SU-DHL-6 (cell line): ENCODE measurements around the gene GTF3A.
A peak's percentile ranks its signal among the peaks of the same experiment; 100 is the strongest.

Experiments used
- H2AFZ ChIP-seq: fragments of 200-600 bp; sonication (generic); 2 replicates; pipeline ENCODE4 v1.6.1; 2014; ENCODE audit warnings: low read depth, mild to moderate bottlenecking, moderate library complexity, mixed read lengths, antibody characterized with exemption, low read length; ENCODE audit not compliant: severe bottlenecking
- H3F3A ChIP-seq: fragments of 200-600 bp; shearing (Covaris generic); 2 replicates; pipeline ENCODE4 v1.6.0; 2016; ENCODE audit warnings: antibody characterized with exemption, mild to moderate bottlenecking; ENCODE audit not compliant: insufficient read depth
- H3K27ac ChIP-seq: fragments of 200-600 bp; sonication (generic); 2 replicates; pipeline ENCODE4 v1.5.1; 2016; ENCODE audit warnings: low read depth, mild to moderate bottlenecking, low read length, moderate library complexity, mixed read lengths
- H3K27me3 ChIP-seq: fragments of 200-600 bp; sonication (generic), shearing (Covaris generic); 2 replicates; pipeline ENCODE4 v1.6.0; 2014; ENCODE audit warnings: mild to moderate bottlenecking, low read length
- H3K36me3 ChIP-seq: fragments of 200-600 bp; sonication (generic); 2 replicates; pipeline ENCODE4 v1.6.1; 2014; ENCODE audit warnings: mild to moderate bottlenecking, low read length, mixed read lengths
- H3K4me2 ChIP-seq: fragments of 300-600, 200-600 bp; shearing (Covaris generic), sonication (generic); 2 replicates; pipeline ENCODE4 v1.6.0; 2014; ENCODE audit warnings: low read length, low read depth, mild to moderate bottlenecking; ENCODE audit not compliant: poor library complexity, severe bottlenecking
- H3K4me3 ChIP-seq: fragments of 200-600 bp; sonication (generic); 2 replicates; pipeline ENCODE4 v1.5.1; 2014; ENCODE audit warnings: antibody characterized with exemption, low read length, mild to moderate bottlenecking, mixed read lengths; ENCODE audit not compliant: insufficient read depth, poor library complexity, severe bottlenecking
- H3K79me2 ChIP-seq: fragments of 200-600 bp; sonication (generic); 2 replicates; pipeline ENCODE4 v1.6.1; 2014; ENCODE audit warnings: mild to moderate bottlenecking, low read length, moderate library complexity; ENCODE audit not compliant: insufficient read depth
- H3K9ac ChIP-seq: fragments of 200-600 bp; sonication (generic); 2 replicates; pipeline ENCODE4 v1.7.0; 2014; ENCODE audit warnings: mild to moderate bottlenecking, low read length
- H3K9me2 ChIP-seq: fragments of 200-600 bp; sonication (generic); replicated peaks from 2 replicates; pipeline ENCODE4 v1.6.1; 2014; ENCODE audit warnings: low read length; ENCODE audit not compliant: insufficient read depth
- H3K9me3 ChIP-seq: fragments of 200-600 bp; sonication (generic); 2 replicates; pipeline ENCODE4 v1.6.1; 2014; ENCODE audit warnings: low read length, mixed read lengths; ENCODE audit not compliant: insufficient read depth
- H4K20me1 ChIP-seq: fragments of 200-600 bp; sonication (generic); 2 replicates; pipeline ENCODE4 v1.6.1; 2014; ENCODE audit warnings: low read depth, mild to moderate bottlenecking, antibody characterized with exemption, low read length, moderate library complexity, mixed read lengths
- EZH2phosphoT487 ChIP-seq: fragments of 200-600 bp; sonication (generic), shearing (Covaris generic); conservative IDR thresholded peaks from 2 replicates; pipeline ENCODE4 v1.6.1; 2018; ENCODE audit warnings: mild to moderate bottlenecking, antibody characterized with exemption, low read length, moderate library complexity, mixed read lengths
- TF ChIP-seq, protein P1 (sequence below): fragments of 200-600 bp; sonication (generic); IDR thresholded peaks from one replicate; pipeline ENCODE4 v1.5.1; 2017; ENCODE audit warnings: antibody characterized with exemption, mild to moderate bottlenecking, low read length, moderate library complexity; ENCODE audit not compliant: insufficient read depth, poor library complexity, severe bottlenecking

GTF3A gene

DNA sequence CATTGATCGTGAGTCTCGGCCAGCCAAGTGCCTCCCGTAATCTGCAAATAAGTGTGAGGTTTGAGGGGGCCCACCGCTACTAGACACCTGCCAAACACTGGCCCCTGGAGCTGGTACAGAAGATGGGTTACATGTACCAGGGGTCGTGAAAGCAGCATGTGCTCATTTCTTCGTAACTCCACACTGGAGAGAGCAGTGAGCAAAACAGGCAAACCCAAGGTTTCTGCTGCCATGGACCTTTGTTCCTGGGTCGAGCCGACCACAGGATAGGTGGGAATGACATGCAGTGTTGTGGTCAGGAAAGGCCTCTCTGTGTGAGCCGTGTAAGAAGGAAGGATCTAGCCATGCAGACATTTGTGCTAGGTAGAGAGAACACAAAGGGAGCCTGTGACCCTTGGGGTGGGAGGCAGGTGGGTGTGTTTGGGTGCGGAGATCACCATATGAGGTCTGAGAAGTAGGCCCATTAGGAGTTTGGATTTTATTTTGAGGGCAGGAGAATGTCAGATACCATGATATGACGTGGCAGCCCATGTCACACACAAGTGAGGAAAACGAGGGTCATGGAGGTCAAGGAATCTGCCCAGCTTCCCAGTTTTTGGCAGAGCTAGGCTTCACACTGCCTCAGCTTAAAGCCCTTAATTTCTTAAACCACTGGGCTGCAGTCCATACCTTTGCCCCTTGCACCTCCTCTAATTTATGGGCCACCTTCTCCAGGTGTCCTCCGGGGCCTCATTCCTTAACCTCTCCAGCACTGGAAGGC lies 919 bp downstream of the GTF3A start:
- Histone ChIP-seq H3K4me3 (peak overlapping the region; percentile 73), H3K9me2 (no peaks in the 10 kb centered on the region), H3K4me2 (peak overlapping the region; percentile 89), H3K79me2 (peaks cover 47% of the 10 kb centered on the region), H3F3A (0 out of 2 replicates have a peak, but pooled peaks cover 5% of the 10 kb centered on the region), H3K9ac (peak overlapping the region; percentile 79), H3K36me3 (peaks cover 19% of the 10 kb centered on the region), H3K27ac (peak overlapping the region; percentile 73), H3K9me3 (no peaks in the 10 kb centered on the region), H3K27me3 (no peaks in the 10 kb centered on the region), H4K20me1 (peaks cover 10% of the 10 kb centered on the region; the same call in 1 of the 2 replicates), H2AFZ (peak overlapping the region; percentile 15)
- TF ChIP-seq, protein P1, sequence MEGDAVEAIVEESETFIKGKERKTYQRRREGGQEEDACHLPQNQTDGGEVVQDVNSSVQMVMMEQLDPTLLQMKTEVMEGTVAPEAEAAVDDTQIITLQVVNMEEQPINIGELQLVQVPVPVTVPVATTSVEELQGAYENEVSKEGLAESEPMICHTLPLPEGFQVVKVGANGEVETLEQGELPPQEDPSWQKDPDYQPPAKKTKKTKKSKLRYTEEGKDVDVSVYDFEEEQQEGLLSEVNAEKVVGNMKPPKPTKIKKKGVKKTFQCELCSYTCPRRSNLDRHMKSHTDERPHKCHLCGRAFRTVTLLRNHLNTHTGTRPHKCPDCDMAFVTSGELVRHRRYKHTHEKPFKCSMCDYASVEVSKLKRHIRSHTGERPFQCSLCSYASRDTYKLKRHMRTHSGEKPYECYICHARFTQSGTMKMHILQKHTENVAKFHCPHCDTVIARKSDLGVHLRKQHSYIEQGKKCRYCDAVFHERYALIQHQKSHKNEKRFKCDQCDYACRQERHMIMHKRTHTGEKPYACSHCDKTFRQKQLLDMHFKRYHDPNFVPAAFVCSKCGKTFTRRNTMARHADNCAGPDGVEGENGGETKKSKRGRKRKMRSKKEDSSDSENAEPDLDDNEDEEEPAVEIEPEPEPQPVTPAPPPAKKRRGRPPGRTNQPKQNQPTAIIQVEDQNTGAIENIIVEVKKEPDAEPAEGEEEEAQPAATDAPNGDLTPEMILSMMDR: no peak
- TF ChIP-seq EZH2phosphoT487: no peak

DNA sequence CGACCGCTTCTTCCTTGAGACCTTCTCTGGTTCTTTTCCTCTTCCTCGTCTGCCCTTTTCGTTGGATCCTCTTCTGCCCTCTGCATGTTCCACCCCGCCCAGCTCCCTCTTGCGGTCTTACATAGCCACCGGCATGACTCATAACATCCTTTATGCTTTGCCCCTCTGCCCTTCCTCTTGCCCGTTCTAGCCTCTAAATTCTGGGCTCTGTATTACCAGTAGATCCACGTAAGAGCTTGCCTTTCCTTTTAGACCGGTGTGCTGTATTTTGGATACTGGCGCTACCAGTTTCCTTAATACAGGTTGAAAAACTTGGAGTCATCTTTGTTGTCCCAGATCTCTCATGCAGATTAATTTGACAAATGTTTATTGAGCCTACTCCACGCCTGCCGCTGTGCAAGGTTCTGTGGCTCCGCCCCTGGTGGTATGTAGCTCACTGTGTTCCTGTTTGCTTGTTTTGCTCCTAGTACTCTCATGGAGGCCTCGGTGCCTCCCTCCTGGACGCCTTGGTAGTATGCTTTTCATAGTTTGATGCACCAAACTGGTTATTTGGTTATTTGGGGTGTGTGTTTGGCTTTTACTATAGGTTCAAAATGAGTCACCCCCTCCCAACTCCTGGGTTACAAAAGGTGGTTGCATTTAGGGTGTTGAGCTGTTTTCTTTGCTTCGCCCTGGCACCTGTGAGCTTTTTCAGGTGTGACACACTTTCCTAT lies 1.7 kb downstream of the GTF3A start:
- peak overlapping the region; percentile 89 for H3K4me2 ChIP-seq
- H3K79me2 ChIP-seq: peaks cover 47% of the 10 kb centered on the region
- no peaks in the 10 kb centered on the region for H3K9me2 ChIP-seq
- H3K9ac ChIP-seq: peak overlapping the region; percentile 79
- H3K27me3 ChIP-seq: no peaks in the 10 kb centered on the region
- H2AFZ ChIP-seq: no peak overlapping the region
- no peak for TF ChIP-seq EZH2phosphoT487
- TF ChIP-seq, protein P1: peak; percentile 63
- peaks cover 26% of the 10 kb centered on the region for H3K36me3 ChIP-seq
- H3K4me3 ChIP-seq: peak overlapping the region; percentile 73
- H3K9me3 ChIP-seq: no peaks in the 10 kb centered on the region
- peak overlapping the region; percentile 73 for H3K27ac ChIP-seq
- H4K20me1 ChIP-seq: peaks cover 10% of the 10 kb centered on the region; the same call in 1 of the 2 replicates
- 0 out of 2 replicates have a peak, but pooled peaks cover 5% of the 10 kb centered on the region for H3F3A ChIP-seq

DNA sequence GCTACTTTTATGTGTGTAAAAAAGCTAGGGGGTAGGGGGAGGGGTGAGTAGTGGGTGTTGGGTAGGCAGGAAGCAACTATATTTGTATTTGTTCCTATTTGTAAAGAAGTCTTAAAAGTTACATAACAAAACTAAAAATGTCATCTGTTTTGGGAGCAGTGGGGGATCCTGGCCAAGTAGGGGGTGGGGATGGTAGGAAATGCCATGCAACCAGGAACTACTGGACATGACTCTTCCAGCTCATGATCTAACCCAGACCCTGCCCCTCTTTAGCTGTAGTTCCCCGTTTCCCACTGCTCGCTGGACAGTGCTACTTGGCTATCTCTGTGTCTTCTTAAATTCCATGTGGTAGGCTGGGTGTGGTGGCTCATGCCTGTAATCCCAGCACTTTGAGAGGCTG lies 3.2 kb downstream of the GTF3A start:
- TF ChIP-seq, protein P1: no peak
- no peak for TF ChIP-seq EZH2phosphoT487
- no peak overlapping the region for H3K27ac ChIP-seq
- no peaks in the 10 kb centered on the region for H3K27me3 ChIP-seq
- H3K36me3 ChIP-seq: peaks cover 37% of the 10 kb centered on the region
- H3K9me2 ChIP-seq: no peaks in the 10 kb centered on the region
- H3K9ac ChIP-seq: no peak overlapping the region
- peaks cover 54% of the 10 kb centered on the region for H3K79me2 ChIP-seq
- no peak overlapping the region for H3K4me2 ChIP-seq
- H2AFZ ChIP-seq: no peak overlapping the region
- H3K4me3 ChIP-seq: no peak overlapping the region
- no peaks in the 10 kb centered on the region for H3K9me3 ChIP-seq
- 0 out of 2 replicates have a peak, but pooled peaks cover 5% of the 10 kb centered on the region for H3F3A ChIP-seq
- H4K20me1 ChIP-seq: peaks cover 10% of the 10 kb centered on the region; the same call in 1 of the 2 replicates
